Psoas muscle (tissue), 8 donors: ENCODE measurements around the gene TSPAN15. TPM values are rescaled to one million over a fixed set of nuclear protein-coding genes. Genes with fewer than 3 reads are reported as not detected.

Experiments used
- ATAC-seq, 4 donors: fragments of 200-7000 bp; cut with Tn5 transposase; one replicate each; pipeline ENCODE4 v1.9.1; 2020; ENCODE audit warnings: moderate library complexity in 3 of 4, mild to moderate bottlenecking in 2 of 4
- DNase-seq, 2 donors: peaks; one replicate each; pipeline ENCODE4 v3.0.0-alpha.2; 2020
- H3K27ac ChIP-seq: fragments of 200-600 bp; one replicate; pipeline ENCODE4 v1.8.0; 2022
- H3K27me3 ChIP-seq, 3 donors: fragments of 200-600 bp in 1 of 3; one replicate each; pipeline versions ENCODE4 v1.6.1 to v1.8.0; 2013 to 2022; ENCODE audit warnings: low read length in 2 of 3, mild to moderate bottlenecking in 2 of 3, moderate library complexity in 1 of 3; ENCODE audit not compliant: insufficient read depth in 3 of 3
- H3K36me3 ChIP-seq, 2 donors: fragments of 200-600 bp in 1 of 2; one replicate each; pipeline versions ENCODE4 v1.6.1 to v1.8.0; 2013 to 2022; ENCODE audit warnings: low read depth in 1 of 2, mild to moderate bottlenecking in 1 of 2, moderate library complexity in 1 of 2; ENCODE audit not compliant: insufficient read depth in 1 of 2
- H3K4me1 ChIP-seq: fragments of 200-600 bp; one replicate; pipeline ENCODE4 v1.8.0; 2022
- H3K4me3 ChIP-seq: fragments of 200-600 bp; one replicate; pipeline ENCODE4 v1.8.0; 2022; ENCODE audit warnings: mild to moderate bottlenecking
- H3K9me3 ChIP-seq: fragments of 200-600 bp; one replicate; pipeline ENCODE4 v1.8.0; 2022
- CTCF ChIP-seq: fragments of 200-600 bp; IDR thresholded peaks from one replicate; pipeline ENCODE4 v1.8.0; 2022; ENCODE audit warnings: antibody characterized with exemption
- WGBS, 3 donors: extraction: QIAGEN DNeasy Blood & Tissue Kit; methylation state at CpG; one replicate each; pipeline versions ENCODE4 v1.1.6 to v1.1.7; 2013; 5-methylcytosine and 5-hydroxymethylcytosine counted together
- intact Hi-C, 2 donors: fragments of 100-400 bp; cut with DNase I; formaldehyde crosslinking; loops; one replicate each; pipeline versions ENCODE4 v1.11.0 to v1.14.2; 2022
- polyA plus RNA-seq, 3 donors: library from polyadenylated mRNA; stranded (reverse); fragments of 200-250 nt; gene quantifications; one replicate each; pipeline ENCODE4 v1.2.3, GENCODE V29; 2013
- total RNA-seq, 4 donors: library from RNA; stranded (reverse); fragmentation: NEBNext Ultra II Directional in 2 of 4; extraction: Animal tissue kit (Norgen Biotek cat#: 25700) in 2 of 4; gene quantifications; one replicate each; pipeline versions ENCODE4 v1.2.1 to v1.2.4, GENCODE V29; 2021 to 2023
- donor health status: healthy with polysubstance abuse.
- donor health status: DM: no; HTN: no; CAD: no; lungs with moderate emphysema.
- donor health status: Bipolar disorder and iron deficiency.
- donor health status: healthy.
- donor health status: DM: yes; HTN: yes; CAD: no.
- donor health status: DM: no; HTN: no; CAD: no.
- donor health status: DM: no; HTN: no; CAD: no.
- donor health status: DM: yes; HTN: yes; CAD: no.

Gene TSPAN15
- total and polyA plus RNA-seq, 7 donors, result 6.3 to 35.0 (median 10.7) TPM

- intact Hi-C loops, result loop anchor here in 1 of 2 donors (5.0 kb wide), 1 partner anchor 227 kb away; no protein-coding TSS in a partner anchor
These were observed 40.8 kb upstream of the TSPAN15 start for GRCh38 chr10:69410487-69410886.

GRCh38 chr10:69411476-69411875 lies 39.8 kb upstream of the TSPAN15 start:
- no peaks in the 10 kb centered on the region for H3K36me3 ChIP-seq
- no peak for TF ChIP-seq CTCF
- 59 to 75% (median 63%) methylated on average over 4 of the region's 4 CpGs for WGBS, 3 donors
- DNase-seq (no peak), ATAC-seq (no peak)
- no peaks in the 10 kb centered on the region for H3K27me3 ChIP-seq
- H3K9me3 ChIP-seq, result no peaks in the 10 kb centered on the region
- intact Hi-C loops, result loop anchor here in 1 of 2 donors (5.0 kb wide), 1 partner anchor 226 kb away; no protein-coding TSS in a partner anchor
- peaks cover 15% of the 10 kb centered on the region for H3K4me1 ChIP-seq
- no peak overlapping the region for H3K27ac ChIP-seq
- H3K4me3 ChIP-seq, result no peak overlapping the region

More at GRCh38 chr10:69410487-69410886, 40.8 kb upstream of the TSPAN15 start:
- Histone ChIP-seq H3K36me3 (peaks cover 0 to 2% of the 10 kb centered on the region in 2 donors), H3K9me3 (no peaks in the 10 kb centered on the region), H3K4me1 (peaks cover 21% of the 10 kb centered on the region), H3K27ac (peak overlapping the region; percentile 43), H3K4me3 (no peak overlapping the region), H3K27me3 (no peaks in the 10 kb centered on the region)
- TF ChIP-seq CTCF, result no peak
- WGBS, 3 donors, result 66 to 86% (median 77%) methylated on average over 9 to 10 of the region's 10 CpGs
- no peak for ATAC-seq
- DNase-seq, result no peak

- Histone ChIP-seq H3K4me1 (peaks cover 13% of the 10 kb centered on the region), H3K4me3 (no peak overlapping the region), H3K9me3 (no peaks in the 10 kb centered on the region), H3K36me3 (no peaks in the 10 kb centered on the region), H3K27me3 (no peaks in the 10 kb centered on the region), H3K27ac (no peak overlapping the region)
- intact Hi-C loops, result loop anchor here in 1 of 2 donors (5.0 kb wide), 1 partner anchor 225 kb away; no protein-coding TSS in a partner anchor
- ATAC-seq (no peak), DNase-seq (no peak)
- 88 to 94% (median 92%) methylated on average over 3 of the region's 3 CpGs for whole genome bisulfite sequencing, 3 donors
- TF ChIP-seq CTCF, result no peak
These were observed 39.0 kb upstream of the TSPAN15 start for GRCh38 chr10:69412232-69412790.

- intact Hi-C loops, result loop anchor here in 1 of 2 donors (5.0 kb wide), 1 partner anchor 224 kb away; no protein-coding TSS in a partner anchor
- peak in 1 of 4 donors; percentile 37 for ATAC-seq
These were observed 37.9 kb upstream of the TSPAN15 start for GRCh38 chr10:69413221-69413865.

More at GRCh38 chr10:69413221-69413865, 37.9 kb upstream of the TSPAN15 start:
- 7 to 11% (median 8%) methylated on average over 13 of the region's 13 CpGs for WGBS, 3 donors
- H3K9me3 ChIP-seq, result no peaks in the 10 kb centered on the region
- H3K27ac ChIP-seq, result no peak overlapping the region
- H3K36me3 ChIP-seq, result no peaks in the 10 kb centered on the region
- peaks cover 5% of the 10 kb centered on the region for H3K4me1 ChIP-seq
- peak; percentile 53 to 80 for DNase-seq
- H3K27me3 ChIP-seq, result no peaks in the 10 kb centered on the region
- TF ChIP-seq CTCF, result peak; percentile 54
- H3K4me3 ChIP-seq, result no peak overlapping the region
